ENCODE data around the gene SLC25A46.

DNA sequence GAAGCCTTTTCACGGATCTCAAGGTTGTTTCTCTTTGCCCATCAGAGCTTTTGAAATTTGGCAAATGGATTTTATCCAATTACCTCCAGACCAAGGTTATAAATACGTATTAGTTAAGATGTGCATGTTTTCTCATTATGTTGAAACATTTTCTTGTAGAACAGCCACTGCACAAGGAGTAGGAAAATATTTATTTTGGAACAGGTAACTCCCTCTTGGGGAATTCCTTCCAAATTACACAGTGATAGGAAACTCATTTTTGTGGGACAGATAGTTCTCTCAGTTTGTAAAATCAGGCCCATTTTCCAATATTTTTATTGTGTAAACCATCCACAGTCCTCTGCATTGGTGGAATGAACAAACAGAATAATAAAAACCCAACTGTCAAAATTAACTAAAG is 35.3 kb upstream of the SLC25A46 start:
- TF ChIP-seq CTCF (IDR thresholded peaks at IDR 0.05; ENCODE audit: insufficient read depth, low read length, poor library complexity, severe bottlenecking) (no peak), EZH2phosphoT487 (conservative IDR thresholded peaks at IDR 0.05; ENCODE audit: low read length) (no peak)
